HG03097 (cell line): Measurements from ENCODE around the gene MPIG6B.
A peak's percentile ranks its signal among the peaks of the same experiment; 100 is the strongest.

ENCODE experiments used
- ATAC-seq: cut with Tn5 transposase; IDR thresholded peaks from one replicate; pipeline ENCODE4 v1.9.1; 2021; ENCODE audit not compliant: unreplicated experiment, low FRiP score

The MPIG6B gene

GRCh38 chr6:31720196-31720770 lies 2.9 kb upstream of the MPIG6B start:
- ATAC-seq: no peak

- ATAC-seq: no peak
These were observed 1.7 kb upstream of the MPIG6B start, which contains the start of gene LY6G6C for GRCh38 chr6:31721351-31722020. TSS of gene LY6G6C (minus strand) at chr6:31721746. CDS start at chr6:31721679, 67 bp downstream.

- no peak for ATAC-seq
These were observed 1.0 kb upstream of the MPIG6B start for GRCh38 chr6:31722173-31722572.

GRCh38 chr6:31723980-31724691 lies 963 bp downstream of the MPIG6B start:
- ATAC-seq: no peak

- no peak for ATAC-seq
These were observed 2.6 kb downstream of the MPIG6B start for GRCh38 chr6:31725502-31726350.

GRCh38 chr6:31727034-31727716 lies 4.0 kb downstream of the MPIG6B start:
- no peak for ATAC-seq

- ATAC-seq: no peak
These were observed 4.8 kb downstream of the MPIG6B start for GRCh38 chr6:31727717-31728671.

GRCh38 chr6:31728767-31729514 lies 5.8 kb downstream of the MPIG6B start, which contains the start of gene DDAH2:
TSS of gene DDAH2 (minus strand) at chr6:31729299. CDS start at chr6:31729161, 138 bp downstream.
- no peak for ATAC-seq

GRCh38 chr6:31729515-31729978 lies 6.4 kb downstream of the MPIG6B start:
- ATAC-seq: peak; percentile 33

GRCh38 chr6:31729979-31730630 lies 6.9 kb downstream of the MPIG6B start:
- ATAC-seq: peak; percentile 8

- no peak for ATAC-seq
These were observed 7.5 kb downstream of the MPIG6B start for GRCh38 chr6:31730631-31731086.

- ATAC-seq: no peak
These were observed 8.9 kb downstream of the MPIG6B start for GRCh38 chr6:31732029-31732428.

- no peak for ATAC-seq
These were observed 10.6 kb downstream of the MPIG6B start for GRCh38 chr6:31733734-31734133.

- ATAC-seq: no peak
These were observed 11.2 kb downstream of the MPIG6B start for GRCh38 chr6:31734247-31734820.

GRCh38 chr6:31734821-31735406 lies 11.7 kb downstream of the MPIG6B start:
- ATAC-seq: no peak

GRCh38 chr6:31736021-31736767 lies 13.0 kb downstream of the MPIG6B start, which contains the start of gene CLIC1:
TSS of gene CLIC1 (minus strand) at chr6:31736530. CDS start at chr6:31736300, 230 bp downstream.
- ATAC-seq: no peak
